HL-60 (cell line): Measurements from ENCODE around the gene CHAC2.

Experiments used
- POLR2AphosphoS5 ChIP-seq: IDR thresholded peaks from 2 replicates; pipeline ENCODE4 v1.6.1; 2012; ENCODE audit warnings: low read depth
- SPI1 ChIP-seq: IDR thresholded peaks from 2 replicates; pipeline ENCODE4 v1.6.1; 2012; ENCODE audit warnings: low read depth, mild to moderate bottlenecking, borderline replicate concordance
- TF ChIP-seq, protein P1 (sequence below): IDR thresholded peaks from one replicate; pipeline ENCODE4 v1.5.1; 2011; ENCODE audit warnings: low read length, control low read depth, inconsistent platforms; ENCODE audit not compliant: insufficient read depth
- TF ChIP-seq, protein P2 (sequence below): IDR thresholded peaks from 2 replicates; pipeline ENCODE4 v1.6.1; 2012; ENCODE audit warnings: low read depth; ENCODE audit not compliant: insufficient replicate concordance

GRCh38 chr2:53744395-53745065, 23.1 kb upstream of the CHAC2 start:
- TF ChIP-seq, protein P1, sequence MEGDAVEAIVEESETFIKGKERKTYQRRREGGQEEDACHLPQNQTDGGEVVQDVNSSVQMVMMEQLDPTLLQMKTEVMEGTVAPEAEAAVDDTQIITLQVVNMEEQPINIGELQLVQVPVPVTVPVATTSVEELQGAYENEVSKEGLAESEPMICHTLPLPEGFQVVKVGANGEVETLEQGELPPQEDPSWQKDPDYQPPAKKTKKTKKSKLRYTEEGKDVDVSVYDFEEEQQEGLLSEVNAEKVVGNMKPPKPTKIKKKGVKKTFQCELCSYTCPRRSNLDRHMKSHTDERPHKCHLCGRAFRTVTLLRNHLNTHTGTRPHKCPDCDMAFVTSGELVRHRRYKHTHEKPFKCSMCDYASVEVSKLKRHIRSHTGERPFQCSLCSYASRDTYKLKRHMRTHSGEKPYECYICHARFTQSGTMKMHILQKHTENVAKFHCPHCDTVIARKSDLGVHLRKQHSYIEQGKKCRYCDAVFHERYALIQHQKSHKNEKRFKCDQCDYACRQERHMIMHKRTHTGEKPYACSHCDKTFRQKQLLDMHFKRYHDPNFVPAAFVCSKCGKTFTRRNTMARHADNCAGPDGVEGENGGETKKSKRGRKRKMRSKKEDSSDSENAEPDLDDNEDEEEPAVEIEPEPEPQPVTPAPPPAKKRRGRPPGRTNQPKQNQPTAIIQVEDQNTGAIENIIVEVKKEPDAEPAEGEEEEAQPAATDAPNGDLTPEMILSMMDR, result no peak
- TF ChIP-seq, protein P2, sequence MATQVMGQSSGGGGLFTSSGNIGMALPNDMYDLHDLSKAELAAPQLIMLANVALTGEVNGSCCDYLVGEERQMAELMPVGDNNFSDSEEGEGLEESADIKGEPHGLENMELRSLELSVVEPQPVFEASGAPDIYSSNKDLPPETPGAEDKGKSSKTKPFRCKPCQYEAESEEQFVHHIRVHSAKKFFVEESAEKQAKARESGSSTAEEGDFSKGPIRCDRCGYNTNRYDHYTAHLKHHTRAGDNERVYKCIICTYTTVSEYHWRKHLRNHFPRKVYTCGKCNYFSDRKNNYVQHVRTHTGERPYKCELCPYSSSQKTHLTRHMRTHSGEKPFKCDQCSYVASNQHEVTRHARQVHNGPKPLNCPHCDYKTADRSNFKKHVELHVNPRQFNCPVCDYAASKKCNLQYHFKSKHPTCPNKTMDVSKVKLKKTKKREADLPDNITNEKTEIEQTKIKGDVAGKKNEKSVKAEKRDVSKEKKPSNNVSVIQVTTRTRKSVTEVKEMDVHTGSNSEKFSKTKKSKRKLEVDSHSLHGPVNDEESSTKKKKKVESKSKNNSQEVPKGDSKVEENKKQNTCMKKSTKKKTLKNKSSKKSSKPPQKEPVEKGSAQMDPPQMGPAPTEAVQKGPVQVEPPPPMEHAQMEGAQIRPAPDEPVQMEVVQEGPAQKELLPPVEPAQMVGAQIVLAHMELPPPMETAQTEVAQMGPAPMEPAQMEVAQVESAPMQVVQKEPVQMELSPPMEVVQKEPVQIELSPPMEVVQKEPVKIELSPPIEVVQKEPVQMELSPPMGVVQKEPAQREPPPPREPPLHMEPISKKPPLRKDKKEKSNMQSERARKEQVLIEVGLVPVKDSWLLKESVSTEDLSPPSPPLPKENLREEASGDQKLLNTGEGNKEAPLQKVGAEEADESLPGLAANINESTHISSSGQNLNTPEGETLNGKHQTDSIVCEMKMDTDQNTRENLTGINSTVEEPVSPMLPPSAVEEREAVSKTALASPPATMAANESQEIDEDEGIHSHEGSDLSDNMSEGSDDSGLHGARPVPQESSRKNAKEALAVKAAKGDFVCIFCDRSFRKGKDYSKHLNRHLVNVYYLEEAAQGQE, result no peak
- TF ChIP-seq SPI1, result no peak
- no peak for TF ChIP-seq POLR2AphosphoS5
